Mononuclear cell (primary cell): ENCODE data around the gene GGT6. TPM values are rescaled to one million over a fixed set of nuclear protein-coding genes. Genes with fewer than 3 reads are reported as not detected.

Experiments
- H3K27me3 ChIP-seq: 2 replicates; pipeline ENCODE4 v1.6.0; 2011; ENCODE audit warnings: low read length, control low read depth; ENCODE audit not compliant: insufficient read depth
- H3K4me1 ChIP-seq: 2 replicates; pipeline ENCODE4 v1.5.1; 2011; ENCODE audit warnings: mild to moderate bottlenecking, low read length, control low read depth; ENCODE audit not compliant: insufficient read depth
- H3K4me3 ChIP-seq: 2 replicates; pipeline ENCODE4 v1.5.1; 2011; ENCODE audit warnings: mild to moderate bottlenecking, low read length, moderate library complexity
- H3K9me3 ChIP-seq: 2 replicates; pipeline ENCODE4 v1.5.1; 2011; ENCODE audit warnings: low read depth, mild to moderate bottlenecking, control low read depth, low read length
- total RNA-seq: library from RNA; depleted of rRNA; stranded (reverse); fragments of >200 nt; gene quantifications from one replicate; pipeline ENCODE4 v1.2.3, GENCODE V29; 2012

The GGT6 gene
- total RNA-seq, 1 donor: not detected

DNA sequence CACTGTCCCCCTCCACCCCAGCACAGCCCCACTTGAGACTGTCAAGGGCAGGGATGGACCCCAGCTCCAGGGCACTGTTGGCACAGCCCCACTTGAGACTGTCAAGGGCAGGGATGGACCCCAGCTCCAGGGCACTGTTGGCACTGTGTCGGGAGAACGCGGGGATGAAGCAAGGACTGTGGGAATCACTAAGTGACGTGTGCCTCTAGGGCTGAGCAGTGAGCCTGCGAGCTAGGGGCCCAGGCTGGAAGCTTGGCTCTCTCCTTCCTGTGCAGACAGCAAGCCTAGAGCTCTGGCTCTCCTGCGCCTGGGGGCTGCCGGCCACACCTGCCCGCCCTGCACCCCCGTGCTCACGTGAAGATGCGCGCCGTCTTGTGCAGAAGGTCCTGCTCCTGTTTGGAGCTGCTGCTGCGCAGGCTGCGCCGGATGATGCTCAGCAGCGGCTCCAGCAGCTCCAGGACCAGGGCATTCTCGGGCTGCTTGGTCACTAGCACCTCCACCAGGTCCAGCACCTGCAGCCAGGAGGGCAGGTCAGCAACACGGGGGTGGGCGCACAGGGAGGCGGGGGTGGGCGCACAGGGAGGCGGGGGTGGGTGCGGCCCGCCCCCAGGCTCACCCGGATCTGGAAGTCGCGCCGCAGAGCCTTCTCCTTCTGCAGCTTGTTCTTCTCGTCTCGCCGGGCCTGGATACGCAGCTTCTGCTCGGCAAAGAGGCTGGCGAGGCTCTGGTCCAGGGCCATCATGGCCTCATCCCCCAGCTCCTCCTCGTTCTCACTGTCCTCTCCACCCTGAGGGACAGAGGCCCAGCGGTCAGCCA lies 16.0 kb downstream of the GGT6 start:
- Histone ChIP-seq H3K4me1 (no peaks in the 10 kb centered on the region), H3K4me3 (no peak overlapping the region), H3K27me3 (no peaks in the 10 kb centered on the region), H3K9me3 (no peaks in the 10 kb centered on the region)

- H3K4me1 ChIP-seq: no peaks in the 10 kb centered on the region
- H3K4me3 ChIP-seq: no peak overlapping the region
- no peaks in the 10 kb centered on the region for H3K9me3 ChIP-seq
- H3K27me3 ChIP-seq: no peaks in the 10 kb centered on the region
Observed at GRCh38 chr17:4543557-4544026, 16.8 kb downstream of the GGT6 start.

GRCh38 chr17:4542726-4543191 lies 17.6 kb downstream of the GGT6 start:
- no peaks in the 10 kb centered on the region for H3K9me3 ChIP-seq
- H3K4me3 ChIP-seq: no peak overlapping the region
- no peaks in the 10 kb centered on the region for H3K27me3 ChIP-seq
- no peaks in the 10 kb centered on the region for H3K4me1 ChIP-seq

- H3K4me1 ChIP-seq: no peaks in the 10 kb centered on the region
- H3K27me3 ChIP-seq: no peaks in the 10 kb centered on the region
- no peaks in the 10 kb centered on the region for H3K9me3 ChIP-seq
- no peak overlapping the region for H3K4me3 ChIP-seq
Observed at GRCh38 chr17:4542003-4542725, 18.2 kb downstream of the GGT6 start.

GRCh38 chr17:4541328-4542002 lies 18.9 kb downstream of the GGT6 start:
- no peak overlapping the region for H3K4me3 ChIP-seq
- H3K4me1 ChIP-seq: peaks cover 6% of the 10 kb centered on the region
- H3K27me3 ChIP-seq: no peaks in the 10 kb centered on the region
- H3K9me3 ChIP-seq: no peaks in the 10 kb centered on the region

- H3K27me3 ChIP-seq: no peaks in the 10 kb centered on the region
- H3K4me1 ChIP-seq: peaks cover 11% of the 10 kb centered on the region
- no peaks in the 10 kb centered on the region for H3K9me3 ChIP-seq
- no peak overlapping the region for H3K4me3 ChIP-seq
Observed at GRCh38 chr17:4540687-4541327, 19.6 kb downstream of the GGT6 start.

GRCh38 chr17:4540224-4540651 lies 20.1 kb downstream of the GGT6 start:
- H3K27me3 ChIP-seq: no peaks in the 10 kb centered on the region
- H3K4me3 ChIP-seq: no peak overlapping the region
- H3K4me1 ChIP-seq: peaks cover 11% of the 10 kb centered on the region
- no peaks in the 10 kb centered on the region for H3K9me3 ChIP-seq

DNA sequence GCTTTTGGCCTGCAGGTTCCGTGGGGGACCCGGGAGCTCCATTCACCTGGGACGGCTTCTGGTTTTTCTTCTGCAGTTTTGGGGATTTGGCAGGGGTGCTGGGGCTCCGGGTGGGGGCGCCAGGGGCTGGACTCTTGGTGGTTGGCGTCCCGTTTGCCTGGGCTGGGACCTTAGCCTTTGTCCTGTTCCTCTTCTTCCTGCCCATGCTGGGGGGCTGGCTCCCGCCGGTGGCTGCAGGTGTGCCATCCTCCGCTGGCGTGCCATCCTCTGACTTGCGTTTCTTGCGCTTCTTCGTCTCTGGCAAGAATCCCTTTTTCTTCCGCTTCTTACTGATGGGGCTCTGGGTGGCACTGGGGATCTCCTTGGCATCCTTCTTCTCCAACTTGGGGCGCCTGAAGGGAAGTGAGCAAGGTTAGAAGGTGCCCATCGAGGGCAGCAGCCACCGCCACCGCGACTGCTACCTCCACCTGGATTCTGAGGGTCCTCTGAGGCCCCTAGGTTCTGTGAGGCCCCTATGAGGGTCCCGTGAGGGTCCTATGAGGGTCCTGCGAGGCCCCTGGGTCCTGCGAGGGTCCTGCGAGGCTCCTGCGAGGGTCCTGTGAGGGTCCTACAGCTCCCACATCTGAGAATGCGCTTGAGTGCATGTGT lies 20.7 kb downstream of the GGT6 start:
- Histone ChIP-seq H3K27me3 (no peaks in the 10 kb centered on the region), H3K4me3 (no peak overlapping the region), H3K4me1 (peaks cover 11% of the 10 kb centered on the region), H3K9me3 (no peaks in the 10 kb centered on the region)

- no peaks in the 10 kb centered on the region for H3K27me3 ChIP-seq
- peaks cover 11% of the 10 kb centered on the region for H3K4me1 ChIP-seq
- H3K9me3 ChIP-seq: no peaks in the 10 kb centered on the region
- H3K4me3 ChIP-seq: no peak overlapping the region
Observed at GRCh38 chr17:4539025-4539424, 21.4 kb downstream of the GGT6 start.

- H3K27me3 ChIP-seq: no peaks in the 10 kb centered on the region
- peaks cover 11% of the 10 kb centered on the region for H3K4me1 ChIP-seq
- no peaks in the 10 kb centered on the region for H3K9me3 ChIP-seq
- H3K4me3 ChIP-seq: no peak overlapping the region
Observed at GRCh38 chr17:4538236-4539002, 22.0 kb downstream of the GGT6 start.

DNA sequence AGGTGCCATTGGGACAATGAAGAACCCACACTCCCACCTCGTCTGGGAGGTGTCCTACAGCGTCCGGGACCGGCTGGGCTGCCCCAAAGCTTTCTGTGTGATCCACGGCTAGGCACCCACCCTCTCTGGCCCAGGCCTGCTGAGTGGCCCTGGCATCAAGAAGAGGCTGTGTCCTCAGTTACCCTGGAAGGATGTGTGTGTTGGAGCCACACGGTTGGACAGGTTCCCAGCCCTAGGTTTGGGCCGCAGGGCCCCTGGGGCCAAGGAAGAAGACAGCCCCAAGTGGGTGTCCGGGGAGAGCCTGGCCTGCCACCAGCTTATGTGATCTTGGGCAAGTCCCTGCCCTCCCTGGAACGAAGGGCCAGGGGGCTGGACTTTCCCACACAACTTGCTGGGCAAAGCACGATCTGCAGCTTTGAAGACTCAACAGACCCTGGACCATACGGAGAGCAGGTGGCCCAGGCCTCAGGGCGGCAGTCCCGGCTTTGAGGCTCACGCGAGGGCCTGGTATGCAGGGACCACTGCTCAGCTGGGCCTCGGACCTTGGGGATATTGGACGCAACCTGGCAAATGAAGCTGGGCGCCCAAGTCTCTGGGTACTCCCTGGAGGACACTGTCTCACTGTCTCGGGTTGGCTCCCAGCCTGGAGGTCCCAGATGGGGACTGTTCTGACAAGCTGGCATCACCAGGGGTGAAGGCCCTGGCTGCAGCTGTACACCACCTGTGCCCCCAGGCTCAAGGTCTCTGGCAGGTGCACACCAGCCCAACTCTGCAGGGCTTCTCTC lies 22.7 kb downstream of the GGT6 start:
- H3K4me3 ChIP-seq: no peak overlapping the region
- H3K4me1 ChIP-seq: peaks cover 11% of the 10 kb centered on the region
- no peaks in the 10 kb centered on the region for H3K9me3 ChIP-seq
- H3K27me3 ChIP-seq: no peaks in the 10 kb centered on the region

DNA sequence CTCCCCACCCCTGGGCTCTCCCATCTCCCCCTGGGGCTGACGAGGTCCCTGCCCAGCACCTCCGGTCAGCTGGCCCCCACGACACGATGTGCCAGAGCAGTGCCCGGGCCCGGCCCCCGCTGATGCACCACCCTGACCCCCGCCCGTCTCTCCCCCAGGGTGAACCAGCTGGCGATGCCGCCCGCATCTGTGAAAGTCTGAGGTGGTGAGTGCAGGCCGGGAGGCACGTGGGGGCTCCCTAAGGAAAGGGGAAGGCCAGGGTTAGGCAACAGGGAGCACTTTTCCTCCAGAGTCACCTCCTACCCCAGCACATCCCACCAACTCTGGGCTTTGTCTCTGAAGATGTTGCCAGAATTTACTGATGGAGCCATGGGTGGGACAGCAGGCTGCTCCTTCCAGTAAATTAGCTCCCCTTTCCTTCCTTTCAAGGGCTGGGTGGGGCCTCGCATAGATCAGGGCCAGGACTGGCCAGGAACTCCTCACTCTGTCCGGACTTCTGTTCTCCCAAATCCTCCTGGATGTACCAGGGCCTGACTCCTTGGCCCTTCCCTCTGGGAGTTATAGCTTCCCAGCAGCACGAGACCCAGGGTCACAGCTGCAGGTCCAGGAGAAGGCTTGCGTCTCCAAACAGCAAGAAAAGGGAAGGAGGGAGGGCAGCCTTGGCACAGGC lies 23.5 kb downstream of the GGT6 start:
- no peaks in the 10 kb centered on the region for H3K27me3 ChIP-seq
- no peak overlapping the region for H3K4me3 ChIP-seq
- H3K4me1 ChIP-seq: peaks cover 11% of the 10 kb centered on the region
- no peaks in the 10 kb centered on the region for H3K9me3 ChIP-seq

- Histone ChIP-seq H3K9me3 (no peaks in the 10 kb centered on the region), H3K27me3 (no peaks in the 10 kb centered on the region), H3K4me3 (no peak overlapping the region), H3K4me1 (peaks cover 11% of the 10 kb centered on the region)
Observed at GRCh38 chr17:4536259-4536741, 24.1 kb downstream of the GGT6 start.
